OCI-LY7 (cell line): Measurements from ENCODE around the gene PLEKHA5. TPM values are rescaled to one million over a fixed set of nuclear protein-coding genes. Genes with fewer than 3 reads are reported as not detected.

Source experiments
- BruUV-seq: library from RNA; stranded (reverse); fragments of 400-500 nt; replicated peaks from 2 replicates; lab custom pipeline; 2021; lab: Mats Ljungman, UMichigan
- CTCF ChIA-PET: fragments of 300-600 bp; sonication (Branson Sonifier 250); formaldehyde crosslinking; loops from one replicate; lab custom pipeline; 2022; ENCODE audit warnings: antibody characterized with exemption; ENCODE audit not compliant: unreplicated experiment; lab: Charles Lee
- POLR2A ChIA-PET: fragments of 300-600 bp; sonication (Branson Sonifier 250); formaldehyde crosslinking; loops from one replicate; lab custom pipeline; 2022; ENCODE audit warnings: antibody characterized with exemption; lab: Charles Lee
- DNase-seq: peaks from one replicate; pipeline ENCODE4 v3.0.0-alpha.2; 2015; ENCODE audit warnings: low spot score
- H2AFZ ChIP-seq: fragments of 200-600 bp; sonication (generic), shearing (Covaris generic); 2 replicates; pipeline ENCODE4 v1.6.1; 2014; ENCODE audit warnings: mild to moderate bottlenecking, antibody characterized with exemption, low read length, moderate library complexity
- H3K27ac ChIP-seq: fragments of 200-600 bp; sonication (generic); 2 replicates; pipeline ENCODE4 v1.5.1; 2014; ENCODE audit warnings: mixed run types, low read depth, mild to moderate bottlenecking, moderate library complexity, low read length, inconsistent platforms; ENCODE audit not compliant: poor library complexity, severe bottlenecking
- H3K36me3 ChIP-seq: fragments of 200-600 bp; sonication (generic); 2 replicates; pipeline ENCODE4 v1.6.1; 2014; ENCODE audit warnings: mild to moderate bottlenecking, antibody characterized with exemption, low read length, moderate library complexity, mixed read lengths; ENCODE audit not compliant: insufficient read depth
- H3K4me1 ChIP-seq: fragments of 200-600 bp; sonication (generic); 2 replicates; pipeline ENCODE4 v1.5.1; 2014; ENCODE audit warnings: mild to moderate bottlenecking, low read length; ENCODE audit not compliant: insufficient read depth, poor library complexity, severe bottlenecking
- H3K4me2 ChIP-seq: fragments of 200-600 bp; sonication (generic); 2 replicates; pipeline ENCODE4 v1.6.1; 2014; ENCODE audit warnings: mild to moderate bottlenecking, low read length
- H3K4me3 ChIP-seq: fragments of 200-600 bp; sonication (generic); 2 replicates; pipeline ENCODE4 v1.5.1; 2014; ENCODE audit warnings: mild to moderate bottlenecking, low read depth, low read length; ENCODE audit not compliant: poor library complexity, severe bottlenecking
- H3K79me2 ChIP-seq: fragments of 200-600 bp; sonication (generic); 2 replicates; pipeline ENCODE4 v1.6.1; 2016; ENCODE audit warnings: low read depth, mild to moderate bottlenecking, low read length, moderate library complexity, mixed read lengths; ENCODE audit not compliant: insufficient read depth
- H3K9me2 ChIP-seq: fragments of 200-600 bp; sonication (generic); 2 replicates; pipeline ENCODE4 v1.6.1; 2016; ENCODE audit warnings: mild to moderate bottlenecking, low read length, mixed read lengths; ENCODE audit not compliant: insufficient read depth
- H3K9me3 ChIP-seq: fragments of 200-600 bp; sonication (generic); 2 replicates; pipeline ENCODE4 v1.6.1; 2014; ENCODE audit warnings: mild to moderate bottlenecking, mixed run types, low read length, mixed read lengths
- H4K20me1 ChIP-seq: fragments of 200-600 bp; sonication (generic); 2 replicates; pipeline ENCODE4 v1.6.1; 2014; ENCODE audit warnings: mild to moderate bottlenecking, antibody characterized with exemption, low read length, moderate library complexity, mixed read lengths; ENCODE audit not compliant: insufficient read depth
- EZH2phosphoT487 ChIP-seq: fragments of 200-600 bp; sonication (generic); IDR thresholded peaks from 2 replicates; pipeline ENCODE4 v1.6.1; 2018; ENCODE audit warnings: low read depth, borderline replicate concordance, mild to moderate bottlenecking, mixed run types, antibody characterized with exemption, low read length, moderate library complexity, mixed read lengths
- intact Hi-C: fragments of 100-400 bp; cut with micrococcal nuclease; formaldehyde crosslinking; loops from one replicate; pipeline ENCODE4 v1.10.0; 2022; ENCODE audit not compliant: unreplicated experiment
- total RNA-seq, 2 experiments: library from RNA; depleted of rRNA in 1 of 2; stranded (reverse); fragments of >200 nt in 1 of 2; shearing (Covaris generic) in 1 of 2; gene quantifications; 2 replicates each; pipeline ENCODE4 v1.2.3, GENCODE V29; 2014 to 2022
- TF ChIP-seq, protein P1 (sequence below): fragments of 200-600 bp; sonication (generic); conservative IDR thresholded peaks from 2 replicates; pipeline ENCODE4 v1.5.1; 2014; ENCODE audit warnings: mild to moderate bottlenecking, antibody characterized with exemption, low read length, moderate library complexity, mixed read lengths

PLEKHA5 gene
- total RNA-seq, 2 experiments from 2014 or later: 2.7 TPM; not detected in 1

DNA sequence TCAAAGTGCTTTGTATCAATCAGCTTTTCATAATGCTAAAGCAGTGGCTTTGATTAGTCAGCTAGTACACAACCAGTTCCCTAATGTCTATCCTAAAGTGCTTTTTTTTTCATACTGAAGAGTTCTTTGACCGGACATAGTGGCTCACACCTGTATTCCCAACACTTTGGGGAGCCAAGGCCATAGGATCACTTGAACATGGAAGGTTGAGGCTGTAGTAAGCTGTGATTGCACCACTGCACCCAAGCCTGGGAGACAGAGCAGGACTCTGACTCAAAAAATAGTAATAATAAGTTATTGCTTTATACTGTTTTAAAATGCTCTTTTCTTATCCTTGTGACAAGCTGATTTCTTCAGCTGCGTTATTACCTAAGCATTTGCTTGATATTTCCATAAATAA, 155.1 kb downstream of the PLEKHA5 start:
- intact Hi-C loops: loop anchor here (10.0 kb wide), 1 partner anchor 290 kb away; no protein-coding TSS in a partner anchor
- H3K9me3 ChIP-seq: no peaks in the 10 kb centered on the region
- H4K20me1 ChIP-seq: no peaks in the 10 kb centered on the region
- no peak for TF ChIP-seq EZH2phosphoT487
- TF ChIP-seq, protein P1, sequence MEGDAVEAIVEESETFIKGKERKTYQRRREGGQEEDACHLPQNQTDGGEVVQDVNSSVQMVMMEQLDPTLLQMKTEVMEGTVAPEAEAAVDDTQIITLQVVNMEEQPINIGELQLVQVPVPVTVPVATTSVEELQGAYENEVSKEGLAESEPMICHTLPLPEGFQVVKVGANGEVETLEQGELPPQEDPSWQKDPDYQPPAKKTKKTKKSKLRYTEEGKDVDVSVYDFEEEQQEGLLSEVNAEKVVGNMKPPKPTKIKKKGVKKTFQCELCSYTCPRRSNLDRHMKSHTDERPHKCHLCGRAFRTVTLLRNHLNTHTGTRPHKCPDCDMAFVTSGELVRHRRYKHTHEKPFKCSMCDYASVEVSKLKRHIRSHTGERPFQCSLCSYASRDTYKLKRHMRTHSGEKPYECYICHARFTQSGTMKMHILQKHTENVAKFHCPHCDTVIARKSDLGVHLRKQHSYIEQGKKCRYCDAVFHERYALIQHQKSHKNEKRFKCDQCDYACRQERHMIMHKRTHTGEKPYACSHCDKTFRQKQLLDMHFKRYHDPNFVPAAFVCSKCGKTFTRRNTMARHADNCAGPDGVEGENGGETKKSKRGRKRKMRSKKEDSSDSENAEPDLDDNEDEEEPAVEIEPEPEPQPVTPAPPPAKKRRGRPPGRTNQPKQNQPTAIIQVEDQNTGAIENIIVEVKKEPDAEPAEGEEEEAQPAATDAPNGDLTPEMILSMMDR: no peak
- H3K4me2 ChIP-seq: no peak overlapping the region
- no peaks in the 10 kb centered on the region for H3K4me1 ChIP-seq
- H3K36me3 ChIP-seq: no peaks in the 10 kb centered on the region
- ChIA-PET CTCF (no interaction called here), POLR2A (interaction anchor here (0.5 to 1.5 kb wide), 3 partner anchors 16 to 1343 kb away, joined by 3 to 5 read pairs (median 4); no protein-coding TSS in a partner anchor)
- no peaks in the 10 kb centered on the region for H3K79me2 ChIP-seq
- H3K4me3 ChIP-seq: no peak overlapping the region
- H3K27ac ChIP-seq: no peak overlapping the region
- no peaks in the 10 kb centered on the region for H3K9me2 ChIP-seq
- DNase-seq: no peak
- H2AFZ ChIP-seq: no peak overlapping the region
- BruUV-seq: no TSS peak

DNA sequence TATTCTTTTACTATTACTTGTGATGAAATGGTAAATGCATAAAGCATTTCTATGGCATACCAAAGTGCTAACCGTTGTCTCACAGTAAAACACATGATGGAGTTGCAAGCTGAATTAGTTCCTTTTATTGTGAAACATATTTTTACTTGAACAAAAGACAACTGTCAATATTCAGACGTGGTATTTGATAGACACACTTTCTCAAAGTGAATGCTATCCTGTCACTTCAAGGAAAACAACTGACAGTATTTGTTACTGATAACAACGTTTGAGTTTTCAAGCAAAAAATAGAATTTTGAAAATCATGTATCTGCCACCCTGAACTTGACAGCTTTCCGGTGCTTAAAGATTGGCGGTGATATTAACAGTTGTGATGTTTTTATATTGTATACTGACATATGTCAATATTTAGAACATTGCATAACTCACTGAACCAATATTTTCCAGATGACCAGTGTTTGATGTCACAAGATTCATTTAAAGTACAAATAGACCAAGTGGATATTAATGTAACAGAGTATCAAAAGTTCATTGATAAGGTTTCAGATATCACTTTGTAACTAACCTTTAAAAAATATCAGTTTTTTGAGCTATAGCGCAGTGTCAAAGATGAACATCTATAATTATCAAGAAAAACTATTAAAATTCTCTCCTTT, 156.4 kb downstream of the PLEKHA5 start:
- TF ChIP-seq, protein P1: no peak
- no peak for TF ChIP-seq EZH2phosphoT487
- BruUV-seq: no TSS peak
- no peak overlapping the region for H3K27ac ChIP-seq
- H3K4me1 ChIP-seq: no peaks in the 10 kb centered on the region
- CTCF ChIA-PET: no interaction called here
- H3K9me3 ChIP-seq: no peaks in the 10 kb centered on the region
- H3K79me2 ChIP-seq: no peaks in the 10 kb centered on the region
- DNase-seq: no peak
- H3K4me2 ChIP-seq: no peak overlapping the region
- intact Hi-C loops: loop anchor here (10.0 kb wide), 1 partner anchor 289 kb away; no protein-coding TSS in a partner anchor
- H3K4me3 ChIP-seq: no peak overlapping the region
- no peaks in the 10 kb centered on the region for H3K9me2 ChIP-seq
- H3K36me3 ChIP-seq: no peaks in the 10 kb centered on the region
- no peaks in the 10 kb centered on the region for H4K20me1 ChIP-seq
- H2AFZ ChIP-seq: no peak overlapping the region
- POLR2A ChIA-PET: interaction anchor here (0.7 kb wide), 1 partner anchor 1145 kb away, joined by 7 read pairs; no protein-coding TSS in a partner anchor

DNA sequence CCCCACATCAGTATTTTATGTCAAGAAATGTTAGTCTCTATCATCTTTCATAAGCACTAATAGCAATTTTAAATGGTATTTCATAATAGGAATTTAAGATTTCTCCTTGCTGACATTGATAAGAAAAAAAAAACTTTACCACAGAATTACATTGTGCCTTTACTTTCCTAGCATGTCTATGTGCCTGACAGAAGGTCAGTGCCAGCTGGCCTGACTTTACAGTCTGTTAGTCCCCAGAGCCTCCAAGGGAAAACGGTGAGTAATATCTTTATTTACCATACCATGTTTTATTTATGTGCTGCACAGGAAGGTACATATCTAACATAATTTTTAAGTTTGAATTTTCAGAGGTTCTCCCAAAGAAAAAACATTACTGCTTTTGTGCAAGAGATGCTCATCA, 157.8 kb downstream of the PLEKHA5 start:
- Histone ChIP-seq H3K27ac (no peak overlapping the region), H3K9me2 (no peaks in the 10 kb centered on the region), H3K4me3 (no peak overlapping the region), H3K36me3 (no peaks in the 10 kb centered on the region), H4K20me1 (no peaks in the 10 kb centered on the region), H3K4me2 (no peak overlapping the region), H3K9me3 (no peaks in the 10 kb centered on the region), H2AFZ (no peak overlapping the region), H3K4me1 (no peaks in the 10 kb centered on the region), H3K79me2 (no peaks in the 10 kb centered on the region)
- intact Hi-C loops: loop anchor here (10.0 kb wide), 1 partner anchor 287 kb away; no protein-coding TSS in a partner anchor
- no TSS peak for BruUV-seq
- TF ChIP-seq, protein P1: no peak
- TF ChIP-seq EZH2phosphoT487: no peak
- no peak for DNase-seq
- POLR2A ChIA-PET: no interaction called here
- CTCF ChIA-PET: no interaction called here
